ENCODE results near the gene PRR33. TPM values are rescaled to one million over a fixed set of nuclear protein-coding genes. Genes with fewer than 3 reads are reported as not detected.
A peak's percentile ranks its signal among the peaks of the same experiment; 100 is the strongest.

PRR33 gene
- total and polyA plus RNA-seq, 10 of the 15 experiments (the other 5 are each of a cell fraction or from before 2014, with no cell fraction given): 0.02 to 1.0 (median 0.38) TPM; not detected in 6

DNA sequence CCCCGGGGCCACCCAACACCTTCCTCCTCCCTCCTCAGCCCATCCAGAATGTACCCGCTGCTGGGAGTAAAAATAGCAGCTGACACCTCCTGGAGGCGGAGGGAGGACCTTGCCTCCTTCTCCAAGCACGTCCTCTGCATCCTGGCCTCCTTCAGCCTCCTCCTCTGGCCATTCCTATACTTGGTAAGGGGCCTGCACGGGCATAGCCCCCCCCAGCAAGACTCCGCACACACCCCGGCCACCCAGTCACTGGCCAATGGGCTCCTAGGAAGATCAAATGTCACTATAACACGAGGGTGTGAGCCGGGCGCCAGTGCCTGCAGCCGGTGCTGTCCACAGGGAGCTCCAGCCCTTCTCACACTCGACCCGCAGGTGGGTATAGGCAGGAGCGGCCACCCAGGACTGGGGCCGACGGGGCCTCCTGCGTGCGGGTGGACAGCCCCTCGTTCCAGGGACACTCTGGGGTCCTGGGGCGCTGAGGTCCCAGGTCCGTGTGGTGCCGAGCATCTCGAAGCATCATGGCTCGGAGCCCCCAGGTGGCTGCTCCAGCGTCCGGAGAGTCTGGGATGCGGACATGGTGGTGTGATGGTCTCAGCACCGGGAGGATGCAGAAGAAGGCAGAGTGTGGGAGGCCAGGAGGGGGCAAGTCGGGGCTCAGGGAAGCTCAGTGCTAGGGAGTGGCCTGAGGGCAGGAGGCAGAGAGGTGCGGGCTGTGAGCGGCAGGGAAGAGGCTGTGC, 27.9 kb upstream of the PRR33 start, which contains the start of gene TNNT3:
Gene TNNT3 (plus strand): TSS at position 313 of the 737 bp plus-strand sequence. CDS start 3,172 bp downstream, outside the sequence.
- TF ChIP-seq, protein P1, sequence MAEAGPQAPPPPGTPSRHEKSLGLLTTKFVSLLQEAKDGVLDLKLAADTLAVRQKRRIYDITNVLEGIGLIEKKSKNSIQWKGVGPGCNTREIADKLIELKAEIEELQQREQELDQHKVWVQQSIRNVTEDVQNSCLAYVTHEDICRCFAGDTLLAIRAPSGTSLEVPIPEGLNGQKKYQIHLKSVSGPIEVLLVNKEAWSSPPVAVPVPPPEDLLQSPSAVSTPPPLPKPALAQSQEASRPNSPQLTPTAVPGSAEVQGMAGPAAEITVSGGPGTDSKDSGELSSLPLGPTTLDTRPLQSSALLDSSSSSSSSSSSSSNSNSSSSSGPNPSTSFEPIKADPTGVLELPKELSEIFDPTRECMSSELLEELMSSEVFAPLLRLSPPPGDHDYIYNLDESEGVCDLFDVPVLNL (IDR thresholded peaks at IDR 0.05; ENCODE audit: low read depth, low read length): no peak
- no peak for TF ChIP-seq STAT1 (conservative IDR thresholded peaks at IDR 0.05)
- no peak for TF ChIP-seq SUZ12 (IDR thresholded peaks at IDR 0.05; ENCODE audit: unreplicated experiment)
- peak; percentile 41; the same call in 1 of the 2 replicates for TF ChIP-seq POLR2A (IDR thresholded peaks at IDR 0.05; ENCODE audit: low read depth, low read length)
- TF ChIP-seq, protein P2, sequence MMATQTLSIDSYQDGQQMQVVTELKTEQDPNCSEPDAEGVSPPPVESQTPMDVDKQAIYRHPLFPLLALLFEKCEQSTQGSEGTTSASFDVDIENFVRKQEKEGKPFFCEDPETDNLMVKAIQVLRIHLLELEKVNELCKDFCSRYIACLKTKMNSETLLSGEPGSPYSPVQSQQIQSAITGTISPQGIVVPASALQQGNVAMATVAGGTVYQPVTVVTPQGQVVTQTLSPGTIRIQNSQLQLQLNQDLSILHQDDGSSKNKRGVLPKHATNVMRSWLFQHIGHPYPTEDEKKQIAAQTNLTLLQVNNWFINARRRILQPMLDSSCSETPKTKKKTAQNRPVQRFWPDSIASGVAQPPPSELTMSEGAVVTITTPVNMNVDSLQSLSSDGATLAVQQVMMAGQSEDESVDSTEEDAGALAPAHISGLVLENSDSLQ (IDR thresholded peaks at IDR 0.05): no peak
- Histone ChIP-seq H4K20me1 (ENCODE audit: control insufficient read depth, insufficient read depth) (no peaks in the 10 kb centered on the region), H3K4me3 (no peak within 1 kb of the TSS), H3K9ac (ENCODE audit: control insufficient read depth, insufficient read depth, low read length) (no peak within 1 kb of the TSS), H3K36me3 (ENCODE audit: control insufficient read depth in 2 of 2, insufficient read depth in 2 of 2, low read length in 1 of 2) (no peaks in the 10 kb centered on the region), H3K27me3 (replicated peaks in 1 of 2; ENCODE audit: control insufficient read depth in 2 of 2, insufficient read depth in 2 of 2, low read length in 1 of 2) (no peaks in the 10 kb centered on the region), H2AFZ (ENCODE audit: control insufficient read depth, low read depth, low read length) (no peak within 1 kb of the TSS), H3K9me3 (replicated peaks; ENCODE audit: control insufficient read depth, insufficient read depth, low read length) (no peaks in the 10 kb centered on the region; the same call in 2 of the 3 replicates), H3K4me2 (ENCODE audit: control insufficient read depth, insufficient read depth) (no peak within 1 kb of the TSS), H3K79me2 (ENCODE audit: control insufficient read depth, insufficient read depth, low read length) (no peaks in the 10 kb centered on the region), H3K27ac (ENCODE audit: control insufficient read depth, insufficient read depth) (no peak within 1 kb of the TSS), H3K4me1 (ENCODE audit: control insufficient read depth, insufficient read depth, low read length) (no peaks in the 10 kb centered on the region)
- in situ Hi-C loops (cut with MboI): loop anchor here (5.0 kb wide), 1 partner anchor 37 kb away; no protein-coding TSS in a partner anchor
- ChIA-PET CTCF (interaction anchor here (1.1 kb wide), 1 partner anchor 72 kb away, joined by 4 read pairs; no protein-coding TSS in a partner anchor), POLR2A (no interaction called here), RAD21 (ENCODE audit: unreplicated experiment) (no interaction called here), SMC1A (ENCODE audit: uncharacterized antibody, unreplicated experiment) (no interaction called here)
- 55% methylated on average over 31 of the region's 31 CpGs for WGBS (ENCODE audit: insufficient coverage, insufficient replicate concordance, low lambda C conversion rate, missing lambda C conversion rate)
- intact Hi-C loops (cut with micrococcal nuclease; ENCODE audit: unreplicated experiment): loop anchor here (2.0 kb wide), 1 partner anchor 81 kb away; the partner anchor contains the start of gene TNNI2
- ATAC-seq (no peak), FAIRE-seq (no peak), DNase-seq (ENCODE audit: low read depth, low spot score) (no peak)
- BruUV-seq (replicated peaks): no TSS peak
